ENCODE measurements around the gene ARHGAP36.

Gene ARHGAP36, protein sequence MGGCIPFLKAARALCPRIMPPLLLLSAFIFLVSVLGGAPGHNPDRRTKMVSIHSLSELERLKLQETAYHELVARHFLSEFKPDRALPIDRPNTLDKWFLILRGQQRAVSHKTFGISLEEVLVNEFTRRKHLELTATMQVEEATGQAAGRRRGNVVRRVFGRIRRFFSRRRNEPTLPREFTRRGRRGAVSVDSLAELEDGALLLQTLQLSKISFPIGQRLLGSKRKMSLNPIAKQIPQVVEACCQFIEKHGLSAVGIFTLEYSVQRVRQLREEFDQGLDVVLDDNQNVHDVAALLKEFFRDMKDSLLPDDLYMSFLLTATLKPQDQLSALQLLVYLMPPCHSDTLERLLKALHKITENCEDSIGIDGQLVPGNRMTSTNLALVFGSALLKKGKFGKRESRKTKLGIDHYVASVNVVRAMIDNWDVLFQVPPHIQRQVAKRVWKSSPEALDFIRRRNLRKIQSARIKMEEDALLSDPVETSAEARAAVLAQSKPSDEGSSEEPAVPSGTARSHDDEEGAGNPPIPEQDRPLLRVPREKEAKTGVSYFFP

DNA sequence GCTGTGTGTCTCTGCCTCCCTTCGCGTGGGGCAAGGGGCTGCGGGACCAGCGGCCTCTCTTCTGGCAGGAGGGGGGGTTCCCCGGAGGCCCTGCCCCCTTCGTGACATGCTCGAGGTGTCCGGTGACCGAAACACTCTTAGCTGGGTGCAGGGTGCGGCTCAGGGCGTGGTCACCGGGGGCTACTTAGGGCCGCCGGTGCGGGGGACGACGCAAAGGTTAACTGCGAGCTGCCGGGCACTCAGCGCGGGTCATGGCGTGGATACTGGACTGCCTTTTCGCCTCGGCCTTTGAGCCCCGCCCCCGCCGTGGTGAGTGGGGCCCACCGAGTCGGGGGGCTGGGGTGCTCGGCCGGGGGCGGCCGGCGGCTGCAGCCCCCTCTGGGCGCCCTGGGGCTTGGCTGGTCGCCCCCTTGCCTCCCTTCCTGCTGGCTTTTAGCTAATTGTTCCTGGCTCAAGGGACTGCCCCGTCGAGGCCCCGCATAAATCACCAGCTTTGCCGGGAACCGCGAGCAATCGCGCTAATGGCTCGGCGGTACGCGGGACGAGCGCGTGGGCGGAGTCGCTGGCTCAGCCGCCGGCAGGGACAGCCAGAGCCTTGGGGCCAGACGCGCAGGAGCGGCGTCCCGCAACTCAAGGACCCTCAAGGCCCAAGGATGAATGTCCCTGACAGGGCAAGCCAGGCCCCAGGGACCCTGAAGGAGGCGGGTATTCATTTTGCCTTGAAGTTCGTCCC, at the start of gene ARHGAP36:
Gene ARHGAP36, plus strand, starts transcription at position 211 of the 733 bp plus-strand sequence. CDS start 23,320 bp downstream, outside the sequence.
- Histone ChIP-seq H3K9ac (ENCODE audit: low read length) (no peak within 1 kb of the TSS), H2AFZ (ENCODE audit: low read length) (no peak within 1 kb of the TSS), H4K20me1 (ENCODE audit: insufficient read depth, low read length) (no peaks in the 10 kb centered on the region), H3K9me3 (ENCODE audit: low read length) (no peaks in the 10 kb centered on the region), H3K27me3 (ENCODE audit: insufficient read depth, low read length) (no peaks in the 10 kb centered on the region), H3K4me1 (ENCODE audit: insufficient read depth, low read length, severe bottlenecking) (no peaks in the 10 kb centered on the region), H3K4me2 (ENCODE audit: low read length) (no peak within 1 kb of the TSS), H3K27ac (ENCODE audit: low read depth, low read length, poor library complexity, severe bottlenecking) (no peak within 1 kb of the TSS), H3K36me3 (ENCODE audit: insufficient read depth, low read length) (no peaks in the 10 kb centered on the region), H3K9me2 (ENCODE audit: low read depth, low read length) (no peaks in the 10 kb centered on the region), H3F3A (ENCODE audit: insufficient read depth, low read length) (no peaks in the 10 kb centered on the region), H3K79me2 (ENCODE audit: insufficient read depth, low read length) (no peaks in the 10 kb centered on the region), H3K4me3 (ENCODE audit: low read depth, low read length, poor library complexity, severe bottlenecking) (no peak within 1 kb of the TSS)
- TF ChIP-seq, protein P1, sequence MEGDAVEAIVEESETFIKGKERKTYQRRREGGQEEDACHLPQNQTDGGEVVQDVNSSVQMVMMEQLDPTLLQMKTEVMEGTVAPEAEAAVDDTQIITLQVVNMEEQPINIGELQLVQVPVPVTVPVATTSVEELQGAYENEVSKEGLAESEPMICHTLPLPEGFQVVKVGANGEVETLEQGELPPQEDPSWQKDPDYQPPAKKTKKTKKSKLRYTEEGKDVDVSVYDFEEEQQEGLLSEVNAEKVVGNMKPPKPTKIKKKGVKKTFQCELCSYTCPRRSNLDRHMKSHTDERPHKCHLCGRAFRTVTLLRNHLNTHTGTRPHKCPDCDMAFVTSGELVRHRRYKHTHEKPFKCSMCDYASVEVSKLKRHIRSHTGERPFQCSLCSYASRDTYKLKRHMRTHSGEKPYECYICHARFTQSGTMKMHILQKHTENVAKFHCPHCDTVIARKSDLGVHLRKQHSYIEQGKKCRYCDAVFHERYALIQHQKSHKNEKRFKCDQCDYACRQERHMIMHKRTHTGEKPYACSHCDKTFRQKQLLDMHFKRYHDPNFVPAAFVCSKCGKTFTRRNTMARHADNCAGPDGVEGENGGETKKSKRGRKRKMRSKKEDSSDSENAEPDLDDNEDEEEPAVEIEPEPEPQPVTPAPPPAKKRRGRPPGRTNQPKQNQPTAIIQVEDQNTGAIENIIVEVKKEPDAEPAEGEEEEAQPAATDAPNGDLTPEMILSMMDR (IDR thresholded peaks at IDR 0.05; ENCODE audit: low read length): no peak
- no peak for TF ChIP-seq EZH2 (IDR thresholded peaks at IDR 0.05; ENCODE audit: borderline replicate concordance, low read length)

DNA sequence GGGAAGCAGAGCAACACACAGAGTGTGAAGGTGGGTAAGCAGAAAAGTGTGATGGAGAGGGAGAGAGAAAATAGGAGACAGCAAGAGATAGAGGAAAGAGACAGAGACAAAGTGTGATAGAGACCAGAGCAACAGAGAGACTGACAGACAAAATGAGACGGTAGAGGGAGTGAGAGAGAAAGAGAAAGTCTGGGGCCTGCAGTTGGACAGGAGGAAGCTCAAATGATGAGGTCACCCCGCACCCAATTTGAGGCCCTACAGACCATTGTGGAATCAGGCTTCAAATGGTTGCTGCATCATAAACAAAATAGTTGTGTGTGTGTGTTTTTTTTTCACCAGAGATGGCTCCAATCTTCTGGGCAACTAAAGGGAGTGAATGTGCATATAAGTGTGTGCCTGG, 48.0 kb upstream of the ARHGAP36 start:
- H3K27me3 ChIP-seq (ENCODE audit: insufficient read depth, low read length): no peaks in the 10 kb centered on the region
- H3K4me1 ChIP-seq (ENCODE audit: insufficient read depth, low read length, severe bottlenecking): no peaks in the 10 kb centered on the region
- no peaks in the 10 kb centered on the region for H3K9me2 ChIP-seq (ENCODE audit: low read depth, low read length)
- TF ChIP-seq, protein P1 (IDR thresholded peaks at IDR 0.05; ENCODE audit: low read length): no peak
- TF ChIP-seq EZH2 (IDR thresholded peaks at IDR 0.05; ENCODE audit: borderline replicate concordance, low read length): no peak
- H3K36me3 ChIP-seq (ENCODE audit: insufficient read depth, low read length): no peaks in the 10 kb centered on the region
- H3K27ac ChIP-seq (ENCODE audit: low read depth, low read length, poor library complexity, severe bottlenecking): no peak overlapping the region
- H3F3A ChIP-seq (ENCODE audit: insufficient read depth, low read length): no peaks in the 10 kb centered on the region
- no peak overlapping the region for H3K9ac ChIP-seq (ENCODE audit: low read length)
- H3K9me3 ChIP-seq (ENCODE audit: low read length): no peaks in the 10 kb centered on the region
- no peaks in the 10 kb centered on the region for H3K79me2 ChIP-seq (ENCODE audit: insufficient read depth, low read length)
- H4K20me1 ChIP-seq (ENCODE audit: insufficient read depth, low read length): no peaks in the 10 kb centered on the region
- H3K4me3 ChIP-seq (ENCODE audit: low read depth, low read length, poor library complexity, severe bottlenecking): no peak overlapping the region
- no peak overlapping the region for H3K4me2 ChIP-seq (ENCODE audit: low read length)
- H2AFZ ChIP-seq (ENCODE audit: low read length): no peak overlapping the region

DNA sequence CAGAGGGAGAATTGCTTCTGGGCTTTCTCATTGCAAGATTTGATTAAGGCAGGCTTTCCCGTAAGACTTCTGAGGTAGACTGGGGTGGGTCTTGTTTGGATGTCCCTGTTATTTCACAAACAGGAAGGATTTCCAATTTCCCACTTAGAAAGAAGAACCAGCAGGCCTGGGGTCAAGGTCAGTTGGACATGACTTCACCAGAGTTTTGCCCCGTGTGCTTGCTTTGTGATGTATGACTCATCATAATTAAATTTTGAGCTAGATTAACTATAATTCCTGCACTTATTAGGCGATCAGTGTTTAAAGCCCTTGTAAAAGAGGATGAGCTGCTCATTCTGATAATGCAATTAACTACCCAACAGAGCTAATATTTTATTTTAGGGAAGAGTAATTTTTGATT, 32.8 kb upstream of the ARHGAP36 start:
- H2AFZ ChIP-seq (ENCODE audit: low read length): no peak overlapping the region
- no peaks in the 10 kb centered on the region for H3K36me3 ChIP-seq (ENCODE audit: insufficient read depth, low read length)
- no peaks in the 10 kb centered on the region for H3K9me2 ChIP-seq (ENCODE audit: low read depth, low read length)
- H3K4me3 ChIP-seq (ENCODE audit: low read depth, low read length, poor library complexity, severe bottlenecking): no peak overlapping the region
- H3K27ac ChIP-seq (ENCODE audit: low read depth, low read length, poor library complexity, severe bottlenecking): no peak overlapping the region
- no peaks in the 10 kb centered on the region for H3F3A ChIP-seq (ENCODE audit: insufficient read depth, low read length)
- H4K20me1 ChIP-seq (ENCODE audit: insufficient read depth, low read length): no peaks in the 10 kb centered on the region
- no peaks in the 10 kb centered on the region for H3K4me1 ChIP-seq (ENCODE audit: insufficient read depth, low read length, severe bottlenecking)
- TF ChIP-seq, protein P1 (IDR thresholded peaks at IDR 0.05; ENCODE audit: low read length): no peak
- no peak for TF ChIP-seq EZH2 (IDR thresholded peaks at IDR 0.05; ENCODE audit: borderline replicate concordance, low read length)
- H3K9me3 ChIP-seq (ENCODE audit: low read length): no peaks in the 10 kb centered on the region
- H3K4me2 ChIP-seq (ENCODE audit: low read length): no peak overlapping the region
- H3K9ac ChIP-seq (ENCODE audit: low read length): no peak overlapping the region
- no peaks in the 10 kb centered on the region for H3K79me2 ChIP-seq (ENCODE audit: insufficient read depth, low read length)
- H3K27me3 ChIP-seq (ENCODE audit: insufficient read depth, low read length): no peaks in the 10 kb centered on the region

Data from OCI-LY1 (cell line).